HepG2 (cell line): Measurements from ENCODE around the gene DIAPH3. TPM values are rescaled to one million over a fixed set of nuclear protein-coding genes. Genes with fewer than 3 reads are reported as not detected.

Experiments used
- ATAC-seq: fragments of 200-7000 bp; cut with Tn5 transposase; 3 replicates; pipeline ENCODE4 v1.9.1; 2020; ENCODE audit warnings: mild to moderate bottlenecking, moderate library complexity
- BruUV-seq: library from RNA; stranded (reverse); fragments of 400-500 nt; replicated peaks from 2 replicates; lab custom pipeline; 2021; lab: Mats Ljungman, UMichigan
- CTCF ChIA-PET: fragments of 300-600 bp; formaldehyde crosslinking; extraction: SDS; loops from one replicate; lab custom pipeline; 2021; ENCODE audit warnings: low total read pairs, inconsistent platforms, low intra/inter-chr PET ratio; lab: Yijun Ruan, JAX
- POLR2A ChIA-PET: fragments of 350-600 bp; sonication (Branson Sonifier 250); formaldehyde crosslinking; loops from one replicate; lab custom pipeline; 2020; ENCODE audit warnings: antibody characterized with exemption, inconsistent platforms; lab: Yijun Ruan, JAX
- DNase-seq: peaks from one replicate; pipeline ENCODE4 v3.0.0-alpha.2; 2015; ENCODE audit warnings: low spot score
- FAIRE-seq: peaks from 3 replicates; lab custom pipeline; 2011; peaks lifted over from hg19 to GRCh38; lab: Jason Lieb, UNC
- H2AFZ ChIP-seq: one replicate; pipeline ENCODE4 v1.6.1; 2011; ENCODE audit warnings: low read length, inconsistent platforms
- H3K27ac ChIP-seq: fragments of 300-600 bp; 3 replicates; pipeline ENCODE4 v1.8.0; 2011; ENCODE audit warnings: mixed run types, mild to moderate bottlenecking, mixed read lengths, low read length, inconsistent platforms; ENCODE audit not compliant: insufficient read depth; ENCODE audit errors: extremely low read length
- H3K27me3 ChIP-seq, 2 experiments: fragments of 200-600 bp in 1 of 2; 2 replicates in 1 of 2; 3 replicates in 1 of 2; pipeline versions ENCODE4 v1.6.0 to v1.8.0; 2011; ENCODE audit warnings: low read length in 2 of 2, mild to moderate bottlenecking in 2 of 2, moderate library complexity in 2 of 2, inconsistent platforms in 1 of 2; ENCODE audit not compliant: insufficient read depth in 2 of 2, control insufficient read depth in 1 of 2
- H3K36me3 ChIP-seq, 2 experiments: fragments of 200-600 bp in 1 of 2; replicated peaks in 1 of 2; 2 replicates in 1 of 2; 3 replicates in 1 of 2; pipeline versions ENCODE4 v1.5.1 to v1.8.0; 2011; ENCODE audit warnings: low read length in 2 of 2, inconsistent platforms in 1 of 2; ENCODE audit not compliant: insufficient read depth in 2 of 2, control insufficient read depth in 1 of 2
- H3K4me1 ChIP-seq: 2 replicates; pipeline ENCODE4 v1.5.1; 2012; ENCODE audit warnings: low read length, inconsistent platforms; ENCODE audit not compliant: insufficient read depth
- H3K4me2 ChIP-seq: 2 replicates; pipeline ENCODE4 v1.6.0; 2011; ENCODE audit warnings: low read depth, low read length, inconsistent platforms
- H3K4me3 ChIP-seq, 3 experiments: fragments of 200-600 bp in 1 of 3; sonication (generic), shearing (Covaris generic) in 1 of 3; replicated peaks in 1 of 3; 2 replicates each; pipeline ENCODE4 v1.5.1; 2011 to 2016; ENCODE audit warnings: low read length in 3 of 3, inconsistent platforms in 2 of 3, low read depth in 2 of 3, mild to moderate bottlenecking in 2 of 3, control low read depth in 1 of 3, mixed read lengths in 1 of 3; ENCODE audit not compliant: insufficient read depth in 1 of 3
- H3K79me2 ChIP-seq: one replicate; pipeline ENCODE4 v1.6.1; 2011; ENCODE audit warnings: low read length, inconsistent platforms; ENCODE audit not compliant: insufficient read depth
- H3K9ac ChIP-seq: 2 replicates; pipeline ENCODE4 v1.6.0; 2011; ENCODE audit warnings: mild to moderate bottlenecking, low read depth, low read length, inconsistent platforms; ENCODE audit not compliant: insufficient read depth
- H3K9me3 ChIP-seq: 2 replicates; pipeline ENCODE4 v1.5.1; 2012; ENCODE audit warnings: mild to moderate bottlenecking, low read length
- H4K20me1 ChIP-seq: 2 replicates; pipeline ENCODE4 v1.6.0; 2011; ENCODE audit warnings: inconsistent platforms, mild to moderate bottlenecking, low read length, moderate library complexity; ENCODE audit not compliant: insufficient read depth
- ETS1 ChIP-seq: sonication (generic); formaldehyde crosslinking; IDR thresholded peaks from 2 replicates; pipeline ENCODE4 v1.4.0; 2020; ENCODE audit warnings: missing genetic modification reagents
- SCMH1 ChIP-seq: sonication (generic); formaldehyde crosslinking; IDR thresholded peaks from 2 replicates; pipeline ENCODE4 v1.9.0; 2021; ENCODE audit warnings: missing genetic modification reagents, mild to moderate bottlenecking, borderline replicate concordance
- SYNCRIP ChIP-seq: fragments of 200-400 bp; formaldehyde crosslinking; IDR thresholded peaks from 2 replicates; pipeline ENCODE4 v1.6.1; 2018; ENCODE audit warnings: mild to moderate bottlenecking, low read depth, low read length; ENCODE audit not compliant: insufficient read depth
- ZNF10 ChIP-seq: sonication (generic); formaldehyde crosslinking; IDR thresholded peaks from 2 replicates; pipeline ENCODE4 v1.4.0; 2020; ENCODE audit warnings: mild to moderate bottlenecking, low read depth, missing genetic modification reagents, borderline replicate concordance
- ZNF441 ChIP-seq: sonication (generic); formaldehyde crosslinking; IDR thresholded peaks from 2 replicates; pipeline ENCODE4 v1.7.0; 2021; ENCODE audit warnings: missing genetic modification reagents, borderline replicate concordance
- ZNF879 ChIP-seq: sonication (generic); formaldehyde crosslinking; IDR thresholded peaks from 2 replicates; pipeline ENCODE4 v1.8.1; 2023; ENCODE audit warnings: missing genetic modification reagents
- WGBS: methylation state at CpG from one replicate; pipeline ENCODE4 v1.1.6; 2017; ENCODE audit warnings: low lambda C conversion rate; 5-methylcytosine and 5-hydroxymethylcytosine counted together
- in situ Hi-C: cut with HindIII; loops from 2 replicates; pipeline ENCODE4 v1.10.0; 2017; ENCODE audit warnings: low pct_unique_long_range_greater_than_20kb; ENCODE audit not compliant: extremely low pct_ligation_motif_present
- intact Hi-C: fragments of 100-400 bp; cut with micrococcal nuclease; formaldehyde crosslinking; loops from one replicate; pipeline ENCODE4 v1.10.0; 2022; ENCODE audit not compliant: unreplicated experiment
- polyA plus RNA-seq, 8 experiments: library from polyadenylated mRNA; depleted of rRNA in 3 of 8; stranded (reverse) in 7 of 8; unstranded in 1 of 8; fragments of >200 nt; fragmentation: Illumina TruSeq in 4 of 8; extraction: Trizol in 4 of 8; gene quantifications; 2 replicates each; pipeline versions ENCODE4 v1.2.1 to v1.2.3, GENCODE V29; 2011 to 2016; ENCODE audit warnings: low read depth in 4 of 8, missing spikeins in 1 of 8, mixed read lengths in 1 of 8; ENCODE audit not compliant: insufficient read depth in 1 of 8
- total RNA-seq, 5 experiments: library from RNA; depleted of rRNA; stranded (reverse); fragments of >200 nt; fragmentation: Illumina TruSeq; extraction: Trizol; gene quantifications; 2 replicates each; pipeline ENCODE4 v1.2.3, GENCODE V29; 2016; ENCODE audit warnings: low read depth in 1 of 5
- TF ChIP-seq, protein P1 (sequence below): sonication (generic); IDR thresholded peaks from 2 replicates; pipeline ENCODE4 v1.6.1; 2016; ENCODE audit warnings: low read depth, borderline replicate concordance
- TF ChIP-seq, protein P2 (sequence below): sonication (generic); formaldehyde crosslinking; IDR thresholded peaks from 2 replicates; pipeline ENCODE4 v1.5.0; 2020; ENCODE audit warnings: missing genetic modification reagents, mild to moderate bottlenecking, borderline replicate concordance

Gene DIAPH3
- total and polyA plus RNA-seq, 2 of the 13 experiments (the other 11 are each of a cell fraction or from before 2014, with no cell fraction given) = 4.0 to 9.3 TPM

GRCh38 chr13:60135344-60135743 is 28.4 kb downstream of the DIAPH3 start:
- no peaks in the 10 kb centered on the region for H4K20me1 ChIP-seq
- intact Hi-C loops = no loop called here
- H3K27ac ChIP-seq = no peak overlapping the region
- H3K4me2 ChIP-seq = no peak overlapping the region
- H3K4me3 ChIP-seq = no peak overlapping the region
- no peak for ATAC-seq
- H3K79me2 ChIP-seq = peaks cover 1% of the 10 kb centered on the region
- no peak overlapping the region for H2AFZ ChIP-seq
- WGBS = 96% methylated on average over 1 of the region's 1 CpG
- no TSS peak for BruUV-seq
- POLR2A ChIA-PET = no interaction called here
- H3K4me1 ChIP-seq = no peaks in the 10 kb centered on the region
- no peaks in the 10 kb centered on the region for H3K9me3 ChIP-seq
- 0 out of 5 replicates have a peak, but pooled peaks cover 0 to 1% of the 10 kb centered on the region in 2 experiments for H3K36me3 ChIP-seq
- H3K9ac ChIP-seq = no peak overlapping the region
- in situ Hi-C loops = no loop called here
- H3K27me3 ChIP-seq = no peaks in the 10 kb centered on the region
- CTCF ChIA-PET = no interaction called here
- no peak for FAIRE-seq
- TF ChIP-seq SCMH1 (CRISPR knock-in tag) (no peak), ZNF10 (CRISPR knock-in tag) (no peak), ETS1 (CRISPR knock-in tag) (no peak), SYNCRIP (no peak), ZNF879 (no peak), ZNF441 (no peak)
- TF ChIP-seq, protein P1, sequence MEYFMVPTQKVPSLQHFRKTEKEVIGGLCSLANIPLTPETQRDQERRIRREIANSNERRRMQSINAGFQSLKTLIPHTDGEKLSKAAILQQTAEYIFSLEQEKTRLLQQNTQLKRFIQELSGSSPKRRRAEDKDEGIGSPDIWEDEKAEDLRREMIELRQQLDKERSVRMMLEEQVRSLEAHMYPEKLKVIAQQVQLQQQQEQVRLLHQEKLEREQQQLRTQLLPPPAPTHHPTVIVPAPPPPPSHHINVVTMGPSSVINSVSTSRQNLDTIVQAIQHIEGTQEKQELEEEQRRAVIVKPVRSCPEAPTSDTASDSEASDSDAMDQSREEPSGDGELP = no peak
- TF ChIP-seq, protein P2, sequence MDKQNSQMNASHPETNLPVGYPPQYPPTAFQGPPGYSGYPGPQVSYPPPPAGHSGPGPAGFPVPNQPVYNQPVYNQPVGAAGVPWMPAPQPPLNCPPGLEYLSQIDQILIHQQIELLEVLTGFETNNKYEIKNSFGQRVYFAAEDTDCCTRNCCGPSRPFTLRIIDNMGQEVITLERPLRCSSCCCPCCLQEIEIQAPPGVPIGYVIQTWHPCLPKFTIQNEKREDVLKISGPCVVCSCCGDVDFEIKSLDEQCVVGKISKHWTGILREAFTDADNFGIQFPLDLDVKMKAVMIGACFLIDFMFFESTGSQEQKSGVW (CRISPR knock-in tag) = no peak
- no peak for DNase-seq
